PC-3 (cell line): Measurements from ENCODE around the gene TIGD6.

ENCODE experiments used
- EZH2 ChIP-seq: fragments of 300-600 bp; sonication (generic); IDR thresholded peaks from one replicate; pipeline ENCODE4 v1.6.1; 2017; ENCODE audit warnings: antibody characterized with exemption, mild to moderate bottlenecking, low read length; ENCODE audit not compliant: unreplicated experiment
- TF ChIP-seq, protein P1 (sequence below): fragments of 300-600 bp; sonication (generic); conservative IDR thresholded peaks from 2 replicates; pipeline ENCODE4 v1.5.1; 2017; ENCODE audit warnings: antibody characterized with exemption, low read depth, mild to moderate bottlenecking, low read length

DNA sequence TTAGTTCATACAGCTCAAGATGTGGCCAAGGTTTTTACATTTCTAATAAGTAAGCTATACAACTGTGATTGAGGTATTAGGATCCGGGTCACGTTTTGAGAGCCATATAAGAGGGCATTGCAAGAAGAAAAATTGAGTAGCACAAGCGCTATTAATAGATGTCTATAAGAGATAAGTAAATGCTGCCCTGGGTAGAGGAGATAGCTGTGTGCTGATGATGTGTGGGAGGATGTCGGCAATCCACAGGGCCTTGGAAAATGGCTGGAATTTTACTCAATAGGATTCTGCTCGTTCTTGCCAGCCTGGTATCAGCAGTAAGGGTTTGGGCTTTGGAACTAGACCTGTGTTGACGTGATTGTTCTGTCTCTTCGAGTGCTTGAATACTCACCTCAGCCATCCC lies 44.3 kb upstream of the TIGD6 start:
- TF ChIP-seq, protein P1, sequence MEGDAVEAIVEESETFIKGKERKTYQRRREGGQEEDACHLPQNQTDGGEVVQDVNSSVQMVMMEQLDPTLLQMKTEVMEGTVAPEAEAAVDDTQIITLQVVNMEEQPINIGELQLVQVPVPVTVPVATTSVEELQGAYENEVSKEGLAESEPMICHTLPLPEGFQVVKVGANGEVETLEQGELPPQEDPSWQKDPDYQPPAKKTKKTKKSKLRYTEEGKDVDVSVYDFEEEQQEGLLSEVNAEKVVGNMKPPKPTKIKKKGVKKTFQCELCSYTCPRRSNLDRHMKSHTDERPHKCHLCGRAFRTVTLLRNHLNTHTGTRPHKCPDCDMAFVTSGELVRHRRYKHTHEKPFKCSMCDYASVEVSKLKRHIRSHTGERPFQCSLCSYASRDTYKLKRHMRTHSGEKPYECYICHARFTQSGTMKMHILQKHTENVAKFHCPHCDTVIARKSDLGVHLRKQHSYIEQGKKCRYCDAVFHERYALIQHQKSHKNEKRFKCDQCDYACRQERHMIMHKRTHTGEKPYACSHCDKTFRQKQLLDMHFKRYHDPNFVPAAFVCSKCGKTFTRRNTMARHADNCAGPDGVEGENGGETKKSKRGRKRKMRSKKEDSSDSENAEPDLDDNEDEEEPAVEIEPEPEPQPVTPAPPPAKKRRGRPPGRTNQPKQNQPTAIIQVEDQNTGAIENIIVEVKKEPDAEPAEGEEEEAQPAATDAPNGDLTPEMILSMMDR, result no peak
- TF ChIP-seq EZH2, result no peak
